Measurements from ENCODE around the gene TFEB.

The TFEB gene

DNA sequence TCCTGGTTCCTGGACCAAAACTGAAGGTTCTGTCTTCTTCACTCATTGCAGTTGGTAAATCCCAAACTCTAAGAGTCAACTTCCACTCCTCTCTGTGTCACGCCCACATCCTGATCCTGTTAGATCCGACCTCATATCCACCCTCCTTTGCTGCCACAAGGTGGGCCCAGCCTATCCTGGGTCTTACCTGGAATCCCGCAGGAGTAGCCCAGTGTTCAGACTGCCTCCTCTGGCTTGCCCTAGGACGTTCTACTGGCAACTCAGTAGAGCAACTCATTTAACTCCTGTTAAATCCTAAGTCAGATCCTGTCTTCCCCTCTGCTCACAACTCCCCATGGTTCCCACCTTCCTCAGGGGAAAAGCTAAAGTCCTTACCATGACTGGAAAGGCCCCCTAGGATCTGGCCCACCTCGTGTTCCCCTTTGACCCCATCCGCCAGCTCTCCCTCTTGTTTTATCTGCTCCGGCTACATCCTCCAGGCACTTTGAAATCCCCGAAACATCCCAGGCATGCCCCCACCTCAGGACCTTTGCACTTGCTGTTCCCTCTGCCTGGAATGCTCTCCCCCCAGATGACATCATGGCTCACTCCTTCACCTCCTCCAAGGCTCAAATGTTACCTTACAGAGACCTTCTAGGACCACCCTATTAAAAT, 43.9 kb downstream of the TFEB start:
- no peak for DNase-seq (ENCODE audit: low read depth in 2 of 2)

GRCh38 chr6:41690541-41691330, 44.7 kb downstream of the TFEB start:
- DNase-seq (ENCODE audit: low read depth in 2 of 2) = no peak

- DNase-seq (ENCODE audit: low read depth in 2 of 2) = no peak
Measured at GRCh38 chr6:41689171-41690008, 46.0 kb downstream of the TFEB start.

DNA sequence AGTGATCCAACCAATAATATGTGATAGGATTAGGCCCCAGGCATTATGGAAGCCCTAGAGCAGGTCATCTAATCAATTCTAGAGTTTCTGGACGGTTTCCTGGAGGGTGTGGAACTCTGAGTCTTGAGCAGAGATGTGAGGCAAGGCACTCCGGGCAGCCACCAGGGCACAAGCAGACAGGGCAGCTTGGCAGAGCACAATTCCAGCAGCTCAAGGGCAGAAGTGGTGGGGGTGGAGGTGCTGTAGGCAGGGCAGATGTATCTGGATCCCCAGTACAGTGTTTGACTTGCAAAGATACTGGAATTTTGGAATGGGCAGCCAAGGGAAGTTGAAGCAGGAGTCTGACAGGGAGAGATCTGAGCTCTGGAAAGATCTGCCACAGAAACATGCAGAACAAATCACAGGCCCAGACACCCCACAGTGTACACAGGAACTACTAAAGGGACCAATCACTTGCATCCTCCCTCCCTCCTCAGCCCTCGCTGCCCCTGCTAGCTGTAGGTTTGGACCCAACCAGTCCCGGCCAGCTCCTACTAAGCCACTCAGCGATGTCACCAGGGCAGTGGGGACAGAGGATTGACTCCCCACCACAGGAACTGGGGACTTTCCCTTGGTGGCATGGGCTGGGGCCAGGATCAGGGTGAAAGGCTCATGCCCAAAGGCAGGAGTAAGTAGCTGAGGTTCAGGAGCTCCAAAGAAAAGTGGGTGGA, 47.0 kb downstream of the TFEB start:
- no peak for DNase-seq (ENCODE audit: low read depth in 2 of 2)

- no peak for DNase-seq (ENCODE audit: low read depth in 2 of 2)
Measured at GRCh38 chr6:41687501-41688175, 47.8 kb downstream of the TFEB start.

DNA sequence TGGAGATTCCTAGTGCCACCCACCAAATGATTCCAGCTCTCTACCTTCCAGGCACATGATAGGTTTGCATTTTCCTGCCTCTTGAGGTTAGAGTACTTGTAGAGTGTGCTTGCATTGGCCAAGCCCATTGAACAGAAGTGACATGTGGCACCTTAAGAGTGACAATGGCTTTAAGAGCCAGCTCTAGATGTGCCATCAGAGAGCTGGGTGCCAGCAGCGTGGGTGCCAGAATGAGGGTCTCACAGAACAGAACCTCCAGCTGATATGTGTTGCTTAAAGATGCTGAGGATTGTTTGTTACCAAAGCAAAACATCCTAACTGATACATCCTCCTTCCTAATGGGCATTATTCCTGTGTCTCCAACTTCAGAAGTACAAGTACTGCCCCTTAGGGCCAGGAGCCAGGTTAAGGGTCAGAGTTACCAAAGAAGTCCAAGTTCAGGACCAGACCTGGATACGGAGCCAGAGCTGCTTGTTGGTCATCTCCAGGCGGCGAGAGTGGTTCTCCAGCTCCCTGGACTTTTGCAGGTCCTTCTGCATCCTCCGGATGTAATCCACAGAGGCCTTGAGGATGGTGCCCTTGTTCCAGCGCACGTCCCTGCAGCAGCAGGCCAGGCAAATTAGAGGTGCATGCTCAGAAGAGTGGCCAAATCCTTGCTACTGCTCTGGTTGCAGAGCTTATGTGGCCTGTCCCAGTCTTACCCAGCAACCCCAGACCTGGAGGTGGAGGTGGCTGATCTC, 49.6 kb downstream of the TFEB start:
- DNase-seq (ENCODE audit: low read depth in 2 of 2) = no peak

GRCh38 chr6:41684311-41685180, 50.9 kb downstream of the TFEB start:
- no peak for DNase-seq (ENCODE audit: low read depth in 2 of 2)

DNA sequence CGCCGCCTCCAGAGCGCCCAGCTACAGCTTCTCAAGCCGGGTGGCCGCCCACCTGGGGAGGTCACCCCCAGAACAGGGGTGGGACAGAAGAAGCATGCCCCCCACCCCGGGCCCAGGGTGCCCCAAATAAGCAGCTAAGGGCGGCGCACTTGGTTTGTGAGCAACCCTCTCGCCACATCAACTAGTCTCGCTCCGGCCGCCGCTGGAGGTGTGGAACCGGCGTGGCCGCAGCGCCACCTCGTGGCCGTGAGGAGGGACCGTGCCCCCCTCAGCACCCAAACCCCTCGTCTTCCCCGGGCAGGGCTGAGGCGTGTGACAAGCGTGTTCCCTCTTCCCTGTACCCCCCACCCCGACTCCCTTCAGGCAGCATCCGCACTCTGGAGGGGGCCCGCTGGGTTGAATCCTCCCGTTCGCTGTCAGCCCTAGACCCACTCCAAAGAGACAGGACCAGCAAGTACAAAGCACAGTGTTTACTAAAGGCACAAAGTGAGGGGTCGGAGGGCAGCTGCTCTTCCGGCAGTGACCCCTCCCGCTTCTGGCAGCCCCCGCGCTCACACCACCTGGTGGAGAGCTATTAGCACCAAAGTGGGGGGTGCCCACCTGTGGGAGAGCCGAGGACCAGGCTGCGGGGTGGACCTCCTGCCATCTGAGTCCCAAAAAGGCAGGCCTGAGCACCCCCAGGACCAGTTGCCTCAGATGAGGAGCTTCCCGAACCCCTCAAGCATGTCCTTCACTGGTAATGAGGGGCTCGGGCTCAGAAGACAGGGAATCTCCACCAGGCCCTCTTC, 51.7 kb downstream of the TFEB start:
- peak; percentile 63 to 70 for DNase-seq (ENCODE audit: low read depth in 2 of 2)

- no peak for DNase-seq (ENCODE audit: low read depth in 2 of 2)
Measured at GRCh38 chr6:41683273-41683522, 52.2 kb downstream of the TFEB start.

DNA sequence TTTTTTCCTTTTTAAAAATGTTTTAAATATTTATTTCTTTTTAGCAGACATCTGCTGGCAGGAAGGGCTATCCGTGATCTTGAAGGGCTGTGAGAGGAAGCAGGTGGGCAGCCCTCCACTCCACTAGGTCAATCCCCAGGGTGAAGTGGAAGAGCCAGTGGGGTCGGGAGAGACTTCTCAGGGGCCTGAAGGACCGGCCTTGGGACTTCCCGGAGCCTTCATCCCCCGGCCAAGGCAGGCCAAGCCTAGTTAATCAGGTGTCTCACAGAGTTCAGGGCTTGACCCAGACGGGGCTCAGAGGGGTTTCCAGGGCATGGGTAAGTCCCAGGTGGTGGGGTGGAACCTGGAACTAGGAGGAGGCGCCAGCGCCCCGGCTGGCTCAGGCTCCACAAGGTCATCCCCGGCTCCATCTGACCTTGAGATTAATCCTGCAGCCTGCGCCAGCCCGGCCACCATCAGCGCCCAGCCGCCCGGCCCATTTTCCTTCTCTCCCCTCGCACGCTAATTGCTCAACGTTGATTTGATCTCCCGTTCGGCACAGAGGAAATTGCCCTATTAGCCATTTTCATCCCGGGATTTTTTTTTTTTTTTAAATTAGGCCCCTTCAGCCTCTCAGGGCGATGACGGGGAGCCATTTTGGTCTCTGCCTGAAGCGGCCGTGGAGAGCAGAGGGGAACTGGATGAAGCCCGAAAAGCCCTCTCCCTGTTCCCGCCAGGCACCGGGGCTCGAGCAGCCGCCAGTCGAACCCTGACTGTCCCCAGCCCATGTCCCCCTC, 52.7 kb downstream of the TFEB start:
- DNase-seq (ENCODE audit: low read depth in 2 of 2) = peak in 1 of 2 experiments; percentile 9

DNA sequence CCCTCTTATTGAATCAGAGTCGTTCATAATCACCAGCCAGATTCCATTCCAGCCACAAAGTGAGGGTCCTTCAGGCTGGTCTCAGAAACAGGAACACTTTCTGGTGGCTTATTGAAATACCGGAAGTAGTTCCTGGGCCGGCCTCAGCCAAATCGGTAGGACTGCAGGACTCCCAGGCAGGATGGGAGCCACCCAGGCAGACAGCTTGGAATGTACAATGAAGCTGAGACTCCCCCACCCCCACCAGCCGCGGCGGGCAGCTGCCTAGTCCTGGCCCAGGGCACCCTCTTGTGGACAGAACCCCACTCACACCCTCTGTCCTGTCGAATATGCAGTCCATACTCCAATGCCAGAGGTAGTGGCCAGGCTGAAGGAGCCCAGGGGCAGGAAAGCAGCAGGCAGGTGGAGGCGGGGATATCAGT, 53.3 kb downstream of the TFEB start:
- peak; percentile 45 to 77 for DNase-seq (ENCODE audit: low read depth in 2 of 2)

DNA sequence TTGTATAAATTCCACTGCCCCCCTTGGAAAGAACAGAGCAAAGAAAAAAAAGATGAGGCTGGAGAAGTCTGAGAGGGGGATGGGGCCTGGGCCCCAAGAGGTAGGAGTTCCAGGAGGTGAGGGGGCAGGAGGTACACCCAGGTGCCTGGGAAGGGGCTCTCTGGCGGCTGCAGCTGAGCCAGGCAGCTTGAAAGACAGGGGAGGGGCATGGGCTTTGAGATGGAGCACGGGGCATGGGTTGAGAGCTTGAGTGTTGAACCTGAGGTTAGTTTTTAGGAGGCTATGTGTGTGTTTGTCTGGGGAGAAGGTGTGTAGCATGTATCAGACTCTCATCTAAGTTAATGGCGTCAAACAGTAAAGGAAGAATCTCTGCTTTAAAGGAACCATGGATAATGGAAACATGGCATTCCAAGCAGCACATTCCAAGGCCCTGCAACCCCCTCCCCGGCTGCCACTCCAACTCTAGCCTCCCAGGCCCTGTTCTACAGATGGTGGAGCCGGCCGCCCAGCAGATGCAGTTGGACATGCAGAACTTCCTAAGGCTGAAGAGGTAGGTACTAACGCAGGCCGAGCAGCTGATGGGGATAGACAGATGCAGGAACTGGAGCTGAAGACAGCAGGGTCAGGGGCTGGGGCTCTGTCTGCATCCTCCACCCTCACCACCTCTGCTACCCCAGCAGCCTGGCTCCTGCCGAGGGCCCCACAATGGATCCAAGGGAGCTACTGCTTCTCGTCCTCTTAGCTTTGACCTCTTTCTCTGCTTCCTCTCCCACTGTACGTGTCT, 55.0 kb downstream of the TFEB start:
- no peak for DNase-seq (ENCODE audit: low read depth in 2 of 2)

DNA sequence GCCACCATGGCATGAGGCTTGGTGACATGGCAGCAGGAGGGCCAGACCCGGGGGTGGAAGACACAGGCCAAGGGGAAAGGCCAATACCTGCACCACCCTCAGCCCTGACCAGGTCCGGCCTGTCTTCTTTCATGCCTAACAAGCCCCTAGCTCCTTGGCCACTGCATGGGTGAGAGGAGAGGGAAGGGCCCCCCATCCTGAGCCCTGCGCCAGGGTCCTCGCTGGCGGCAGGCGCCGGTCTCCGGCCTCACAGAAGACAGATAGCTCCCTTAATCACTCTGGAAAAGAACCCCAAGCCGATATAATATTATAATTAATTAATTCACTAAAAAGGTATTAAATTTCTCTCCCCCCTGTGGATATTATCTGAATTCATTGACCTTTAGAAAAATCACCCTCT, 55.7 kb downstream of the TFEB start:
- DNase-seq (ENCODE audit: low read depth in 2 of 2) = no peak

- no peak for DNase-seq (ENCODE audit: low read depth in 2 of 2)
Measured at GRCh38 chr6:41678511-41679084, 56.8 kb downstream of the TFEB start.

DNA sequence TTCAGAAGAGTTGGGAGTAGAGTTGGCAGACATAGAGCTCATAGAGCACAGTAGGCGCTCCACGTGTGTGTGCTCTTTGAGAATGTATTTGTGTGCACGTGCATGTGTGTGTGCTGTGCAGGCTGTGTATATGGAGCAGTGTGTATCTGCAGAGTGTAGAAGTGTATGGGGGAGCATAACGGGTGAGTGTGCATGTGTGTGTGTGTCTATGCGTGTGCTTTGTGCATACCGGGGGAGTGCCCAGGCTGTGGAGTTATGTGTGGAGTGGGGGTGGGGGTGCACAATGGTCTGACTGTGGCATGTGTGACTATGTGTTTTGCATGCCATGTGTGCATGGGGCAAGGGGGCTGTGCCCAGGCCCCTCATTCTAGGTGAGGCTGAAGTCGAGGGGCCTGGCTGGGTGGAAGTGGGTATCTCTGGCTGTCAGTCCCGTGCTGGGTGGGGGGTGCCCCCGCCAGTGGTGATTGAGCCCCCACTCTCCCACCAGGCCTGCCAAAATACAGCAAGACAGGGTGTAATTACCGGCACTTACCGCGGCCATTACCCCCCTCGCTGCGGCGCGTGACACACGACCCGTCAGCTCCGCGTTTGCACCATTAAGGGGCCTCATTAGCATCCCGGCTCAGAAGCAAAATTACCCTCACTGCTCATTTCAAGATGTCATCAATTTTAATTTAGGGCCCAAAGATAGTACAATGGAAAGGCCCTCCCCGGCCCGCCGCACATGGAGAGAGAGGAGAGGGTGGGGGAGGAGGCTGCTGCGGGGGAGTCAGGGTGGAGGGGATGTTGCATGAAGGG, 58.1 kb downstream of the TFEB start:
- DNase-seq (ENCODE audit: low read depth in 2 of 2) = no peak

DNA sequence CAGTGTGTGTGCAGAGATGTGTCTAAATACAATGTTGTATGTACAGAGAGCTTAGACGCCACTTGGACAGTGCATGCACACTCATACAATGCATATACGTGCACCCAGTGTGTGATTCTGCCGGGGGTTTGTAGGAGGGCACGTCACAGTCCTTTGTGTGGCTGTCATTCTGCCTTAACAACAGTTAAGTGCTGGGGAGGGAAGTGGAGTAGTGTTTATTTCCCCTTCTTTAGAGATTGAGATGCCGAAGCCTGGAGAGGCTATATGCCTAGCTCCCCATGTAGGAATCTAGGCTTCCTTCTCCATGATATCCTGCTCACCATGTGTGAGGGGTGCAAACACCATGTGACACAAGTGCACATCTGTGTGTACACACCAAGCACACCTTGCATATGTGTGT, 59.0 kb downstream of the TFEB start:
- DNase-seq (ENCODE audit: low read depth in 2 of 2) = no peak

All from stimulated activated CD4-positive, alpha-beta T cell treated with anti-CD3 and anti-CD28 coated beads, Interleukin-12 subunit alpha, Interleukin-12 subunit beta, amount 100 ng/mL, for 24 hours (primary cell).